ENCODE measurements around the gene GPR132.
"Not testable (repeated sequence)": the region's sequence is repeated elsewhere in the genome, so short reads cannot be mapped to it uniquely, and the experiment has no call there.

The GPR132 gene

DNA sequence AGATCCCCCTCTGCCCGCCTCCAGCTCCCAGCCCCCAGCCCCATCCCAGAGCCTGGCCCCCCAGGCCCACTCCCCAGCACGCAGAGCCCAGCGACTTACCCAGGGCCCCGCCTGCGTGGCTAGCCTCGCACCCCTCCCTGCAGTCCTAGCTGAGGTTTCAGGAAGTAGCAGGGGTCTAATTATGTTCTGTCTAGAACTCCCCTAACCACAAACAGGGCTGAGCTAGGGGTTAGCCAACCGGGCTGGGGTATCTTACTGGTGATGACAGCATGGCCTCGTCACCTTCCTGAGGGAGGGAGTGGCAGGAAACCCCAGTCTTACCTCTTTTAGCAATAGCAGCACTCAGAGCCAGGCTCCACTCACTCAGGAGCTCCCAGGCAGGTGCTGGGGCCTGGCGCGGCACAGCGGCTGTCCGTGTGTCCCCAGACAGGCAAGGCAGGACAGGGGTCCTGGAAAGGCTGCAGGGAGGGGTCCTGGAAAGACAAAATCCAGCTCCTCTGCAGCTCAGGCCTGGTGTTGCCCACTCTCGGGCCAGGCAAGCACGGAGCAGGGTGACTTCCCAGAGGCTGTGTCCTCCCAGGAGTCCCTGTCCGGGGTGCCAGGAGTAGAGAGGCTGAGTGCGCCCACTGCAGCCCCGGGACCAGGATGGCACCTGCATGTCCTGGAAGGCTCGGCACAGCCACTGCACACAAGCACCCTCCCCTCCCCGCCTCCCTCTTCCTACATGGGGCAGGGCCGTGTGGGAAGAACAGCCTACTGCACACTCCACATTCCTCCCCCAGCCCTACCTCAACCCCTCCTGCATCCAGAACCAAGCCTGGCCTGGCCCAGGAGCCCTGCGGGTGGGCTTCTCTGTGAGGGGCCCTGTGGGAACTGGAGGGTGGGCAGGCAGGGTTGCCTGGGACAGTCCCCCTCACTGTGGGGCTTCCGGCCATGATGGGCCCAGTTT is at the start of gene GPR132:
Gene GPR132 (minus strand): TSS at position 151 of the 949 bp plus-strand sequence. CDS start 10,010 bp downstream, outside the sequence.
- DNase-seq (ENCODE audit: low read depth in 2 of 2): peak; percentile 71 to 74

DNA sequence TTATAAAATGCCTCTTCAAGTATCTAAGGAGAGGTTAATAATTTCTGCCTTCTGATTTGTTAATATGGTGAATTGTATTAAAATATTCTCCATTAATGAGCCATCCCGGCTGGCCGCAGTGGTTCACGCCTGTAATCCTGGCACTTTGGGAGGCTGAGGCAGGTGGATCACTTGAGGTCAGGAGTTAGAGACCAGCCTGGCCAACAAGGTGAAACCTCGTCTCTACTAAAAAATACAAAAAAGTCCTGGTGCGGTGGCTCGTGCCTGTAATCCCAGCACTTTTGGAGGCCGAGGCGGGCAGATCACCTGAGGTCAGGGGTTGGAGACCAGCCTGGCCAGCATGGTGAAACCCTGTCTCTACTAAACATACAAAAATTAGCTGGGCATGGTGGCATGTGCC is 44.0 kb upstream of the GPR132 start:
- not testable (repeated sequence) for DNase-seq (ENCODE audit: low read depth in 2 of 2)

DNA sequence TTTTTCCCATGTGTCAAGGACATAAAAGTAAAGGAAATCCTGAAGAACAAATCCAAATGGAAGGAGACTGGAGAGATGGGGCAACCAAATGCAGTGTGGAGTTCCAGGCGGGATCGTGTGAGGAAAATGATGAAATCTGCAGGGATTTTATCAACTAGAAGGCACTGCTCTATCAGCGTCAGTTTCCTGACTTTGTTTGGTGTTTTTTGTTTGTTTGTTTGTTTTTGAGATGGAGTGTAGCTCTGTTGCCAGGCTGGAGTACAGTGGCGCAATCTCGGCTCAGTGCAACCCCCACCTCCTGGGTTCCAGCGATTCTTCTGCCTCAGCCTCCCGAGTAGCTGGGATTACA is 43.3 kb upstream of the GPR132 start:
- no peak for DNase-seq (ENCODE audit: low read depth in 2 of 2)

DNA sequence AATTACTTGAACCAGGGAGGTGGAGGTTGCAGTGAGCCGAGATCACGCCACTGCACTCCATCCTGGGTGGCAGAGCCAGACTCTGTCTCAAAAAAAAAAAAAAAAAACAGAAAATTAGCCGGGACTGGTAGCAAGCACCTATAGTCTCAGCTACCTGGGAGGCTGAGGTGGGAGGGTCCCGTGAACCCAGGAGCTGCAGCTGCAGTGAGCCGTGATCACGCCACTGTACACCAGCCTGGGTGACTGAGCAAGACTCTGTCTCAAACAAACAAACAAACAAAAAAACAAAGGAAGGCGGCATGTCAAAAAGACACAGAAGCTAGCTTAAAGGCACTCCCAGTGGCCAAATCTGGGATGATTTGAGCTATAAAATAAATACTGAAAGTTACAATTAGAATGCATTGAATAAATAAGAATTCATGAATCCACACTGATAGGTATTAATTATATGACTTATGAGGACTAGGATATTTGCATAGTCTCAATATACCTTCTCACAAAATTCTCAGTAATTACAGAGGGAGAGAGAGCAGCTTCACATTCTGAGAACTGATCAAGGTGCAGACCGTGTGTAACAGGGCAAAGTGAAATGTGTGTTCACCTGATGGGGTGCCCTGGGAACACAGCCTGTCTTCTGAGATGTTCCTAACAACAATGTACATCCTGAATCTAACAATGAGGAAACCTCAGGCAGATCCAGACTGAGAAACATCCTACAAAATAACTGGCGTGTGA is 42.7 kb upstream of the GPR132 start:
- DNase-seq (ENCODE audit: low read depth in 2 of 2): no peak

- no peak for DNase-seq (ENCODE audit: low read depth in 2 of 2)
These were observed 42.1 kb upstream of the GPR132 start for GRCh38 chr14:105107351-105107750.

DNA sequence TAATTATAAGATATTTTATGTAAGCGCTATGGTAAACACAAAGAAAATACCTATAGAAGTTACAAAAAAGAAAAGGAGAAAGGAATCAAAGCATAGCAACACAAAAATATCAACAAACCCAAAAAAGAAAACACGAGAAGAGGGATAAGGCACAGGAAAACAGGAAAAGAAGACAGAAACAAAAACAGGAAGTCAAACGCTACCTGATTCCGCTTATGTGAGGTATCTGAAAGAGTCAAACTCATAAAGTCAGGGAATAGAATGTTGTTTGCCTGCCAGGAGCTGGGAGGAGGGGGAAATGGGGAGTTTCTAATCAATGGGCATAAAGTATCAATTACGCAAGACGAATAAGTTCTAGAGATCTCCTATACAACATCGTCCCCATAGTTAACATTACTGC is 39.9 kb upstream of the GPR132 start:
- DNase-seq (ENCODE audit: low read depth in 2 of 2): no peak

- no peak for DNase-seq (ENCODE audit: low read depth in 2 of 2)
These were observed 37.7 kb upstream of the GPR132 start for GRCh38 chr14:105102893-105103292.

- DNase-seq (ENCODE audit: low read depth in 2 of 2): no peak
These were observed 37.2 kb upstream of the GPR132 start for GRCh38 chr14:105102361-105102870.

GRCh38 chr14:105100910-105101309 is 35.7 kb upstream of the GPR132 start:
- DNase-seq (ENCODE audit: low read depth in 2 of 2): no peak

DNA sequence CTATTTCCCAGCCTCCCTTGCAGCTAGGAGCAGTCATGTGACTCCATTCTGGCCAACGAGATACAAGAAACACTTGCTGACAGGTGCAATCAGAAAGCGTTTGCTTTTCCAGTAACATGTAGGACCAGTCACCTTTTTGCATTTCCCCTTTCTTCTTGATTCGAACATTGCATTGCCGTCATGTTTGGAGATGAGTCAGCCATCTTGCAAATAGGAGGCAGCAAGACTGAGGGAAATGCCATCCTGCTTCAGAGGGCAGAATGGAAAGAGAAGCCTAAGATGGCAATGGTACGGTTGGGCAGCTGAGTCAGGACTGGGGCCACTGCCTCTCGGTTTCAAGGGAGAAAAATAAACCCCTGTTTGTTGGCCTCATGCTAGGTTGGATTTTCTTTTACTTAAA is 34.5 kb upstream of the GPR132 start:
- DNase-seq (ENCODE audit: low read depth in 2 of 2): no peak

GRCh38 chr14:105098316-105098715 is 33.1 kb upstream of the GPR132 start:
- no peak for DNase-seq (ENCODE audit: low read depth in 2 of 2)

DNA sequence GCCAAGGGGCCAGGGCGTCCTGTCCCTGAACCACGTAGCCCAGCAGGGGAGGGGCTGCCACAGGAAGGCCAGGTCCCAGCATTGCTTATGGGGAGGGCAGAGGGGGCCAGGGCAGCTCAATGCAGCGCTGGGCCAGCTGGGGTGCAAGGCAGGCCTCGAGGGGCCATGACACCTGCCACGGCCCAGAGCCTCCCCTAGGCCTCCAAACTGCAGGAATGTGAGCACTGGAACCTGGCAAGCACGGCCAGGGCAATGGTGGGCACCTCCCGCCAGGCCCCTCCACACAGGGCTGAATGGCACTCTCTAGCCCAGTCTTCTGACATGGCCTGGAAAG is 32.5 kb upstream of the GPR132 start:
- no peak for DNase-seq (ENCODE audit: low read depth in 2 of 2)

- DNase-seq (ENCODE audit: low read depth in 2 of 2): no peak
These were observed 31.1 kb upstream of the GPR132 start for GRCh38 chr14:105096206-105096875.

DNA sequence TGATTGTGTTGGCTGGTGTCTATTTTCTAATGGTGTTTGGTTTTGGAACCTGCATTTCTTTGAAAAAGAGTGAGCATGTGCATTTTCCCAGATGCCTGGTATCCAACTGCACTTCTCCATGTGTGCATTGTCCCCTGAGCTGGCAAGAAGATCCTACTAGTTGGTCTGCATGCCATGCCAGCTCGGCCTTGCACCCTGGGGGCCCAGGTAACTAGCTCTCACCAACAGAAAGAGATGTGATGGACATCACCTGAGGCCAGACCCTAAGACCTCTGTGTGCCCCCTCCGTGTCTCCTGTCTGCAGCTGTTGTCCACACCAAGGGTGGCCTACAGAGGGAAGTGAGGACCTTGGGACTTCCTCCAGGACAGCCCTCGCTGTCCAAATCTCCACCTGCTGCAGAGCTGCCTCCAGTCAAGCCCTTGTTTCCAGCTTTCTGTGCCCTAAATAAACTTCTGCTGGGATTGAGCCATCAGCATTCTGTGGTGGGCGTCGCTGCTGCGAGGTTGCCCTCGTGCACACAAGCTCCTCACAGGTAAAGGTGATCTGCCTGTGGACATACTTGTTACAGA is 30.1 kb upstream of the GPR132 start:
- DNase-seq (ENCODE audit: low read depth in 2 of 2): no peak

DNA sequence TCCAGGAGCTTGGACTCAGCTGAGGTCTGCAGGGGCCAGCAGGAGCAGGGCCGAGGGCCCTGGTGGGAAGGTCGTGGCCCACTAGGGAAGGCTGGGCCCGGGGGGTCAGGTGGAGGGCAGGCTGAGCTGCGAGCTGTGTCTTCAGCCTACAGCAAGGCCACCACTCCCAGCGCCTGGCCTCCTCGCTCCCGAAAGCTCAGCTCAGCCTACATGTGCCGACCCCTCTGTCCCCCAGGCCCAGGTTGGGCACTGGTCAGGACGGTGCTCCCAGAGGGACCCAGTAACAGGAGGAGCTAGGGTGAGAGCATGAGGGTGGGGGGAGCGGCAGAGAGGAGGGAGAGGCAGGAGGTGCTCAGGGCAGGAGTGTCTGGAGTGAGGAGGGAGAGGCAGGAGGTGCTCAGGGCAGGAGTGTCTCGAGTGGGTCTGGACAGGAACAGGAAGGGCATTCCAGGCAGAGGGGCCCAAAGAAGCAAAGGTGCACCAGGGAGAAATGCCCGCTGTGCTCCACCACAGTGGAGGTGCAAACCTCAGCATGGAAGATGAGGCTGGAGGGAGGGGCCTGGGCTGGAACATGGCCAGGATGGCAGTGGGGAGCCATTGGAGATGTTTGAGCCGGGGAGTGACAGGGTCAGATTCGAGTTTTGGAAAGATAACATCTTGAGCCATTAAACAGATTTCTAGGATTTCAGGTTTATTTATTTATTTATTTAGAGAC is 29.1 kb upstream of the GPR132 start:
- DNase-seq (ENCODE audit: low read depth in 2 of 2): no peak

DNA sequence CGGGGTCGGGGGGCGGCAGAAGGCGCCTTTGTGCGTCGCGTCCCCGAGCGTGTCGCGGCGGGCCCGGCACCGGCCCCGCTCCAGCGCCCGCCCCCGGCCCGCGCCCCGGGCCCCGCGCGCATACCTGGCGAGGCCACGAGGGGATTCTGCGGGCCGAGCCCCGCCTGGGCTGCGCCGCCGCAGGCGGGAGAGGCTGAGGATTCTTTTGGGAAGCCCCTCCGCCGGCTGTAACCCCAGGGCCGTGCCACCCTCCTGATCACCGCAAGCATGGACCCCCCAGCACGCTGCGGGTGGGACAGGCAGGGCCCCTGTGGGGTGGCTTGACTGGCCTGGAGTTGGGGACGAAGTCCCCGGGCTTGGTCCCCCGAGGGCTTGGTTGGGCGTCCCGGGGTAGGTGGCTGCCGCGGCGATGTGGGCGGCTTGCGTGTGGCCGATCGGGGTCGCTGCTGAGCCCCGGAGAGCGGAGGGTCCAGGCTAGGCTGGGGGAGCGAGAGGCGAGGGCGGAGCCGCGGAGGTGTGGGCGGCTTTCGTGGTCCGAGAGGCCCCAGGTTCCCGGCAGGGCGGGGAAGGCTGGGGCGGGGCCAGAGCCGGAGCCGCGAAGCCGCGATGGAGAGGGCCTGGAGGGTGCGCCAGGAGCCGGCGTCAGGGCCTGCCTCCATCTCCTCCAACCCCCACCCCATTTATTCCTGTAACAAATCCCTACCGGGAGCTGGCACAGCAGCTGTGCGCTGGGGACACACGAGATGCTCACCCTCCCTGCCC is 28.4 kb upstream of the GPR132 start:
- peak; percentile 40 to 42 for DNase-seq (ENCODE audit: low read depth in 2 of 2)

DNA sequence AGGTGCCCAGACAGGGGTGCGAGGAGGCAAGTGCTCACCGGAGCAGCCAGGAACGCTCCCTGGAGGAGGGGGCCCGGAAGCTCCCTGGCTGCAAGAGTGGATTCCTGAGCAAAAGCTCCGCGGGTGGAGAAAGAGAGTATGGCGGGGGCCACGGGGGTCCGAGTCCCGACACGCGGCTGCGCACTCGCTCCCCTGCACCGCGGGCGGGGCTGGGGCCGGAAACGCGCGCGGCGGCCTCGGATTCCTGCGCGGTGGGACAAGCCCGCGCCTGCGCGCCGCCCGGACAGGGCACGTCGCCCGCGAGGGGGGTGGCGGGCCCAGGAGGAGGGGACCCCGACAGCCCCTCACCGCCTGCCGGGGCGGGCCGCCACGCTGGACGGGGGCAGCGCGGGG is 27.8 kb upstream of the GPR132 start:
- peak; percentile 24 to 45 for DNase-seq (ENCODE audit: low read depth in 2 of 2)

DNA sequence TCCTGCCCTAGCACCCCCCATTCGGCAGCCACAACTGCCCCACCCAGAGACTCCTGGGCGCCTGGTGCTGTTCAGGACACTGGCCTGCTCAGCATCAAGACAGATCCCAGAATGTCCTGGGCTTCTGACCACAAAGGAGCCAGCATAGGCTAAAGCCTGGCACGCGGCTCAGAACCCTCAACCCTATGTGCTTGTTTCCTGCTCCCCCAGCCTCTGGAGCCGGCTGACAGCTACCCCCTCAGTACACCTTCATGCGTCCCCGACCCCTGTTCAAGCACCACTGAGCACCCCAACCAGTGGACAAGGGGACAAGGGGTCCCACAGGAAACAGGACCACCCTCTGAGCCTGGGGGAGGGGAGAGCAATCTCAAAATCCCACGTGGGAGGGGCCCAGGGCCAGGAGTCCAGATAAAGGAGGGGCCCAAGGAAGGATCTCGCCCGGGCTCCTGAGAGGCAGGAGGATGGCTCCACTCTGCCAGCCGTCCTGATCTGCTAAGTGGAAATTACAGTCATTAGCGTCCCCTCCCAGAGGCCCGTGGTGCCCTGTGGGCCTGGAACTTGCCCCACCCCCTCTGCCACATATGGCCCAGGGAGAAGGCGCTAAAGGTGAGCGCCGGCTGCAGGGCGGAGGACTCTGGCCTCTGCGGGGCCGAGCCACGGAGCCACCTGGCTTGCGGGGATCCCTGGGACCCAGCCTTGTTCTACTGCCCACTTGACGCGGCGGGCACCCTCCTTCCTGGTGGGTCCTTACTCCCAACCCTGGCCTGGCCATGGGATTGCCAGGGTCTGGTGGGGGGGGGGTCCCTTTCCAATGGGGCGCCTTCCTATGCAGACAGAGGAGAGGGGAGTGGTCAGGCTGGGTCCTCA is 27.2 kb upstream of the GPR132 start:
- DNase-seq (ENCODE audit: low read depth in 2 of 2): no peak

GRCh38 chr14:105091517-105092170 is 26.4 kb upstream of the GPR132 start:
- no peak for DNase-seq (ENCODE audit: low read depth in 2 of 2)
